ENCODE results near the gene EIF3K. TPM values are rescaled to one million over a fixed set of nuclear protein-coding genes. Genes with fewer than 3 reads are reported as not detected.

EIF3K gene
- total RNA-seq, 2 donors from 2014 or later, result 303 to 334 TPM

DNA sequence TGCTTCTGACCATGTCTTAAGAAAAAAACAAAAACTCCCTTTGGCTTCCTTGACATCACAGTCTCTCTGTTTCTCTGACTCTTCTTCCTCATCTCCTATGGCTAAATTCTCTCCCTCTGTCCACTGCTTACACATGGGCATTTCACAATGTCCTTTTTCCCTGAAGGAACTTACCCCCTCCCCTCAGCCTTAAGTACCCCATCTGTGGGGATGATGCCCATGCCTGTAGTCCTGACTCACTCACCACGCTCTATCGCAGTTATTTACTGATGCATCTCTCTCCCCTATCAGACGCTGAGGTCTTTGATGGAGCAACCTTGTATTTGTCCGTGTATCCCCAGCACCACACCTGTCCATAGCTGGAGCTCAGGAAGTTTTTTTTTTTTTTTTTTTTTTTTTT, 60.9 kb downstream of the EIF3K start:
- H3K4me1 Mint-ChIP-seq, result peaks cover 55% of the 10 kb centered on the region

DNA sequence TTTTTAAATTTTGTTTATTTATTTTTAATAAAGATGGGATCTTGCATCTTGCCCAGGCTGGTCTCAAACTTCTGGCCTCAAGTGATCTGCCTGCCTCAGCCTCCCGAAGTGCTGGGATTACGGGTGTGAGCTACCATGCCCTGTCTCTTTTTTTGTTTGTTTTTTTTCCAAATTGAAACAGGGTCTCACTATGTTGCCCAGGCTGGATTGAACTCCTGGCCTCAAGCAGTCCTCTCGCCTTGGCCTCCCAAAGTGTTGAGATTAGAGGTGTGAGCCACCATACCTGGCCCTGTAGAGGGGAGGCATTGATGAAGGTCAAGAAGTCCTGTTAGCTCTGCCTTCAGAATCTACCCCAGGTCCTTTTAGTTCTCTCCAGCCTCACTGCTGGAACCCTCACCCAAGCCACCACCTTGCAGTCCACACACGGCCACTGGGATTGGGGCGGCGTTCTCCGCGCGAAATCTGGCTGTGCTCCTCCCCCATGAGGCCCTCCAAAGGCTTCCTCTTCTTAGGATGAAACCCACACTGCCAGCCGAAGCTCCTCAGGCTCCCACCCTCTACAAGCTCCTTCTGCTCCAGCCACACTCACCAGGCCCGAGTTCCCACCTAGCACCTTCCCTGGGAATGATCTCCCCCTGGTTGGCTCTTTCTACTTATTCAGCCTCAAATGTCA, 63.3 kb downstream of the EIF3K start:
- H3K27me3 Mint-ChIP-seq (ENCODE audit: insufficient read depth), result no peaks in the 10 kb centered on the region
- 92% methylated on average over 6 to 11 of the region's 11 CpGs for WGBS, 2 experiments (ENCODE audit: insufficient coverage in 1 of 2, insufficient read length in 1 of 2)
- H3K4me1 ChIP-seq (ENCODE audit: control insufficient read depth, insufficient read depth, low read length), result peaks cover 31% of the 10 kb centered on the region
- H3K9me3 Mint-ChIP-seq, result peaks cover 4% of the 10 kb centered on the region
- TF ChIP-seq, protein P1, sequence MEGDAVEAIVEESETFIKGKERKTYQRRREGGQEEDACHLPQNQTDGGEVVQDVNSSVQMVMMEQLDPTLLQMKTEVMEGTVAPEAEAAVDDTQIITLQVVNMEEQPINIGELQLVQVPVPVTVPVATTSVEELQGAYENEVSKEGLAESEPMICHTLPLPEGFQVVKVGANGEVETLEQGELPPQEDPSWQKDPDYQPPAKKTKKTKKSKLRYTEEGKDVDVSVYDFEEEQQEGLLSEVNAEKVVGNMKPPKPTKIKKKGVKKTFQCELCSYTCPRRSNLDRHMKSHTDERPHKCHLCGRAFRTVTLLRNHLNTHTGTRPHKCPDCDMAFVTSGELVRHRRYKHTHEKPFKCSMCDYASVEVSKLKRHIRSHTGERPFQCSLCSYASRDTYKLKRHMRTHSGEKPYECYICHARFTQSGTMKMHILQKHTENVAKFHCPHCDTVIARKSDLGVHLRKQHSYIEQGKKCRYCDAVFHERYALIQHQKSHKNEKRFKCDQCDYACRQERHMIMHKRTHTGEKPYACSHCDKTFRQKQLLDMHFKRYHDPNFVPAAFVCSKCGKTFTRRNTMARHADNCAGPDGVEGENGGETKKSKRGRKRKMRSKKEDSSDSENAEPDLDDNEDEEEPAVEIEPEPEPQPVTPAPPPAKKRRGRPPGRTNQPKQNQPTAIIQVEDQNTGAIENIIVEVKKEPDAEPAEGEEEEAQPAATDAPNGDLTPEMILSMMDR (conservative IDR thresholded peaks at IDR 0.05), result no peak
- H3K4me3 Mint-ChIP-seq, result no peak overlapping the region
- peak overlapping the region; percentile 99 for H3K27ac Mint-ChIP-seq
- no peak overlapping the region for H3K4me3 ChIP-seq (ENCODE audit: low read length)
- peaks cover 45% of the 10 kb centered on the region for H3K36me3 Mint-ChIP-seq (ENCODE audit: low read depth)
- H3K27me3 ChIP-seq (ENCODE audit: control insufficient read depth, insufficient read depth, low read length, poor library complexity, severe bottlenecking), result no peaks in the 10 kb centered on the region
- H3K4me1 Mint-ChIP-seq, result peaks cover 58% of the 10 kb centered on the region
- peak overlapping the region; percentile 90 for H3K27ac ChIP-seq (ENCODE audit: low read depth, low read length)
- DNase-seq, result no peak
- H3K36me3 ChIP-seq (ENCODE audit: control insufficient read depth, insufficient read depth, low read length), result peaks cover 41% of the 10 kb centered on the region
- H3K9me3 ChIP-seq (ENCODE audit: control insufficient read depth, low read length), result no peaks in the 10 kb centered on the region
- no peak overlapping the region for H3K9ac ChIP-seq (ENCODE audit: extremely low read depth, low read length, poor library complexity, severe bottlenecking)

More for the DNA sequence above, 60.9 kb downstream of the EIF3K start:
- DNase-seq, result no peak
- H3K9me3 ChIP-seq (ENCODE audit: control insufficient read depth, low read length), result no peaks in the 10 kb centered on the region
- H3K36me3 ChIP-seq (ENCODE audit: control insufficient read depth, insufficient read depth, low read length), result peaks cover 57% of the 10 kb centered on the region
- Mint-ChIP-seq H3K36me3 (ENCODE audit: low read depth) (peaks cover 49% of the 10 kb centered on the region), H3K9me3 (peaks cover 4% of the 10 kb centered on the region), H3K27me3 (ENCODE audit: insufficient read depth) (no peaks in the 10 kb centered on the region), H3K4me3 (no peak overlapping the region), H3K27ac (peak overlapping the region; percentile 9)
- 98% methylated on average over 4 of the region's 4 CpGs; no CpG with 5 or more reads in 1 of the 2 experiments for WGBS, 2 experiments (ENCODE audit: insufficient coverage in 1 of 2, insufficient read length in 1 of 2)
- H3K4me1 ChIP-seq (ENCODE audit: control insufficient read depth, insufficient read depth, low read length), result peaks cover 17% of the 10 kb centered on the region
- H3K4me3 ChIP-seq (ENCODE audit: low read length), result no peak overlapping the region
- no peak overlapping the region for H3K27ac ChIP-seq (ENCODE audit: low read depth, low read length)
- no peak overlapping the region for H3K9ac ChIP-seq (ENCODE audit: extremely low read depth, low read length, poor library complexity, severe bottlenecking)
- TF ChIP-seq, protein P1 (conservative IDR thresholded peaks at IDR 0.05), result no peak
- H3K27me3 ChIP-seq (ENCODE audit: control insufficient read depth, insufficient read depth, low read length, poor library complexity, severe bottlenecking), result no peaks in the 10 kb centered on the region

DNA sequence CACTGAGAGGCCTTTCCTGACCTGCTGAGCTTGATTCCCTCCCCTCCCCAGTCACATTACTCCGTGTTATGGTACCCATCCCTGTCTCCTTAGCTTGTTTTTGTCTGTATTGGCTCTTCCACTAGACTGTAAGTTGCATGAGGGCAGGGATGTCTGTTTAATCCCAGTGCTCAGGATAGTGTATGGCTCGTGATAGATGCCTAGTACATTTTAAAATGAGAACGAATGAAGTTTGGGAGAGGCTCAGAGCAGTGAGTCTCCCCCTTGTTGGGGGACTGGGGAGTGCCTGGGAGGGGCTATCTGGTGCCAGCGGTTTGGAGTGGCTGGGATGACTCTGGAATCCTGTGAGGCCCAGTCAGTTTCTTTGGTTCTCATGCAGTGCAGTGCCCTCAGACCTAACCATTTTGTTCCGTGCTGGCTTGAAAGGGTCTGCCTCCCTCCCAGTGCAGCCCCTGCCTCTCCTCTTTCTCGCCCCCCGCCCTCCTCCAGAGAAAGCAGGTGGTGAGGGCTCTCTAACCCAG, 63.9 kb downstream of the EIF3K start:
- Mint-ChIP-seq H3K9me3 (peaks cover 4% of the 10 kb centered on the region), H3K27ac (peak overlapping the region; percentile 99), H3K4me3 (peak overlapping the region; percentile 34), H3K27me3 (ENCODE audit: insufficient read depth) (no peaks in the 10 kb centered on the region), H3K36me3 (ENCODE audit: low read depth) (peaks cover 47% of the 10 kb centered on the region), H3K4me1 (peaks cover 57% of the 10 kb centered on the region)
- H3K36me3 ChIP-seq (ENCODE audit: control insufficient read depth, insufficient read depth, low read length), result peaks cover 45% of the 10 kb centered on the region
- TF ChIP-seq, protein P1 (conservative IDR thresholded peaks at IDR 0.05), result no peak
- H3K9ac ChIP-seq (ENCODE audit: extremely low read depth, low read length, poor library complexity, severe bottlenecking), result peak overlapping the region; percentile 73
- H3K9me3 ChIP-seq (ENCODE audit: control insufficient read depth, low read length), result no peaks in the 10 kb centered on the region
- H3K4me3 ChIP-seq (ENCODE audit: low read length), result no peak overlapping the region
- H3K27me3 ChIP-seq (ENCODE audit: control insufficient read depth, insufficient read depth, low read length, poor library complexity, severe bottlenecking), result no peaks in the 10 kb centered on the region
- WGBS, 2 experiments (ENCODE audit: insufficient coverage in 1 of 2, insufficient read length in 1 of 2), result 78 to 82% methylated on average over 5 to 7 of the region's 7 CpGs
- no peak for DNase-seq
- H3K4me1 ChIP-seq (ENCODE audit: control insufficient read depth, insufficient read depth, low read length), result peaks cover 31% of the 10 kb centered on the region
- peak overlapping the region; percentile 90 for H3K27ac ChIP-seq (ENCODE audit: low read depth, low read length)
